GM21367 (cell line): ENCODE data around the gene RCOR1.
"Not testable (repeated sequence)": the region's sequence is repeated elsewhere in the genome, so short reads cannot be mapped to it uniquely, and the experiment has no call there.

Experiments used
- ATAC-seq: cut with Tn5 transposase; IDR thresholded peaks from one replicate; pipeline ENCODE4 v1.9.1; 2021; ENCODE audit not compliant: unreplicated experiment

Gene RCOR1

DNA sequence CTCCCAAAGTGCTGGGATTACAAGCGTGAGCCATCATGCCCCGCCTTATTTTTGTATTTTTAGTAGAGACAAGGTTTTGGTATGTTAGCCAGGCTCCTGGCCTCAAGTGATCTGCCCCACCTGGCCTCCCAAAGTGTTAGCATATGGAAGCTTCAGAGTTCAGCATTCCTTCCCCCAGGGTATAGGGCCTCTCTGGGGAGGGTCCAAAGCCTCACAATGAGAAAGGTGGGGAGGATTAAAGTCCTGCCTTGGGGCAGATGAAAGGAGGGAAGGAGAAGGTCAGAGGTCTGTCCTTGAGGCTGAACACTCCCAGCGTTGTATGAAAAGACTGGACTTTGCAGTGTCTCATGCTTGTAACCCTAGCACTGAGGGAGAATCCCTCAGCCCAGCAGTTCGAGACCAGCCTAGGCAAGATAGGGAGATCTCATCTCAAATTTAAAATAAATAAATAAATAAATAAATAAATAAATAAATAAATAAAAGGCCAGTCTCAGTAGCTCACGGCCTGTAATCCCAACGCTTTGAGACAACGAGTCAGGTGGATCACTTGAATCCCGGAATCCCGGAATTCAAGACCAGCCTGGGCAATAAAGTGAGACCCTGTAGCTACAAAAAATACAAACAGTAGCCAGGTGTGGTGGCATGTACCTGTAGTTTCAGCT lies 22.0 kb upstream of the RCOR1 start:
- ATAC-seq = no peak

DNA sequence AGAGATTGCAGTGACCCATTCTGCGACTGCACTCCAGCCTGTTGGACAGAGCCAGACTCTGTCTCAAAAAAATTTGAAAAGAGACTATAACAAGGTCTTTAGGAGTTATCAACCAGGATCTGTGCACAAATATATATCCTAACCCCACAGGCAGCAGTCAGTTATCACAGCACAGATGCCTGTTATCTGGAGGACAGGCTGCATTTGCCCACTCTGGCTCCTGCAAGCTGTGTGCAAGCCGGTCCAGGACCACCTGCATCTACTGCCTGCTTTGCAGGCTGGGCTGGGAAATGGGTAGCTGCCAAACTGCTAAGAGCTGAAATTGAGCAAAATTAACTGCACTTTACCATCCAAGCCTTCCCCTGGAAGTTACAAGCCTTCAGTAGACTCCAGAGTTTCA lies 21.4 kb upstream of the RCOR1 start:
- ATAC-seq = no peak

DNA sequence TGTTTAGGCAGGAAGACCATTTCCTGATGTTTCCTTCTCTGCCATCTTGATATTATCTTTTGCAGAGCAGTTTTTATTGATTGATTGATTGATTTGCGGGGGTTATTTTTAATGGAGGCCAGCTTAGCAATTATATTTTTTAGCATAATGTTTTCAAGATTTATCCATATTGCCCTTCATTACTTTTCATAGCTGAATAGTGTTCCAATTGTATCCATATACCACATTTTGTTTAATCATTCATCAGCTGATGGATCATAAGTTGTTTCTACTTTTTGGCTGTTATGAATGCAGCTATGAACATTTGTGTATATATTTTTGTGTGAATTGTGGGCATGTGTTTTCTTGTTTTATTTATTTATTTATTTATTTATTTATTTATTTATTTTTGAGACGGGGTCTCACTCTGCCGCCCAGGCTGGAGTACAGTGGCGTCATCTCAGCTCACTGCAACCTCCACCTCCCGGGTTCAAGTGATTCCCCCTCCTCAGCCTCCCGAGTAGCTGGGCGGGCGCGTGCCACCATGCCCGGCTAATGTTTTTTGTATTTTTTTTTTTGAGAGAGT lies 20.9 kb upstream of the RCOR1 start:
- no peak for ATAC-seq

DNA sequence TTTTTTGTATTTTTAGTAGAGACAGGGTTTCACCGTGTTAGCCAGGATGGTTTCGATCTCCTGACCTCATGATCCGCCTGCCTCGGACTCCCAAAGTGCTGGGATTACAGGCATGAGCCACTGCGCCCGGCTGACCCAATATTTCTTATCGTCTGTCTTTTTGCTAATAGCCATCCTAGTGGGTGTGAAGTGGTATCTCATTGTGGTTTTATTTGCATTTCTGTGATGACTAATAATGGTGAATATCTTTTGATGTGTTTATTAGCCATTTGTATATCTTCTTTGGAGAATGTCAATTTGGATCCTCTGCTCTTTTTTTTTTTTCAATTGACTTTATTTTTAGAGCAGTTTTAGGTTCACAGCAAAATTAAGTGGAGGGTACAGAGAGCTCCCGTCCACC lies 19.3 kb upstream of the RCOR1 start:
- ATAC-seq = not testable (repeated sequence)

DNA sequence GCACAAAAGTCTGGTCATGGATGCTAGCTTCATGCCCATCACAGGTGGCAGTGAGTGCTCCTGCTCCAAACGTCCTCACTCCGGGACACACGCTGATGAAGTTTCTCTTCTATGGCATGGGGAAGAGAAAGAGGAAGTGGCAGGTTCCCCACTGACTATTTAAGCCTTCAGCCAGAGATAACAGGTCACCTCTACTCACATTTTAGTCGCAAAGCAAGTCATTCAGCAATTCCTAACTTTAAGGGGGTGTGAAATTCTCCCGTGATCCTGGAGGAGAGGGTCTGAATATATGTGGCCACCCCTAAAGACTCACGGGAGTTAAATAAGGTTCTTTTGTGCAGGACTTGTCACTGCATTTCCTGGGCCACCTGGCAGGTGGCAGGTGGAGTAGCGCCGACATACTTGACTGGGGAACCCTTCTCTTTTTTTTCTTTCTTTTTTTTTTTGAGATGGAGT lies 18.8 kb upstream of the RCOR1 start:
- no peak for ATAC-seq

DNA sequence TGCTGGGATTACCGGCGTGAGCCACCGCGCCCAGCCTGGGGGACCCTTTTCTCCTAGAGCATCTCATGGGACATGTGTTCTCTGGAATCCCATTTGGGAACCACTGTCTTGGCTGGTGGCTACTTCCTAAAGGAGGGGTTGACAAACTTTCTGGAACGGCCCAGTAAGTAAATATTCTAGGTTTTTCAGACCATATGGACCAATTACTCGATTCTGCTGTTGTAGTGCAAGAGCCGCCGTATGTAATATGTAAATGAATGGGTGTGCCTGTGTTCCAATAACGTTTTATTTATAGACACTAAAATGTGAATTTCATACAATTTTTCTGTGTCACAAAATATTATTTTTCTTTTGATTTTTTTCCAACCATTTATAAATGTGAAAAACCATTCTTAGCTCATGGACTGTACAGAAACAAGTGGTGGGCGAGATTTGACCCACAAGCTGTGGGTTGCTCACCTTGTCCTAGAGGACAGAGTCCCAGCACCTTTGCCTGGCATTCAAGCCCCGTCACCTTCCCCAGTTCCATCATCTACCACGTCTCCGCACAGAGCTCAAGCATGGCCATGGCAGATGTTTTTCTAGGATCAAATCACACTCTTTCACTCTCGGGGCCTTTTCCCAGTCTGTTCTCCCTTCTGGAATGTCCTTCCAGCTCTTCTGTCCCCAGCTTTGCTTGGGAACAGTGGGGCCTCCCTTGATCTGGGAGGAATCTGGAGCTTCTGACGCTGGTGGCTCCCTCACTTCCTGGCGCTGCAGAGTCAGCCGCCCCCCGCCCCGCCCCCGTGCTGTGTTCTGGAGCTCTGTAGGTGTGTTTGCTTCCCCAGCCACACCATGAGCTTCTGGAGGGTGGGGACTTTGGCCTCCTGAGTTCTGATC lies 17.9 kb upstream of the RCOR1 start:
- no peak for ATAC-seq

DNA sequence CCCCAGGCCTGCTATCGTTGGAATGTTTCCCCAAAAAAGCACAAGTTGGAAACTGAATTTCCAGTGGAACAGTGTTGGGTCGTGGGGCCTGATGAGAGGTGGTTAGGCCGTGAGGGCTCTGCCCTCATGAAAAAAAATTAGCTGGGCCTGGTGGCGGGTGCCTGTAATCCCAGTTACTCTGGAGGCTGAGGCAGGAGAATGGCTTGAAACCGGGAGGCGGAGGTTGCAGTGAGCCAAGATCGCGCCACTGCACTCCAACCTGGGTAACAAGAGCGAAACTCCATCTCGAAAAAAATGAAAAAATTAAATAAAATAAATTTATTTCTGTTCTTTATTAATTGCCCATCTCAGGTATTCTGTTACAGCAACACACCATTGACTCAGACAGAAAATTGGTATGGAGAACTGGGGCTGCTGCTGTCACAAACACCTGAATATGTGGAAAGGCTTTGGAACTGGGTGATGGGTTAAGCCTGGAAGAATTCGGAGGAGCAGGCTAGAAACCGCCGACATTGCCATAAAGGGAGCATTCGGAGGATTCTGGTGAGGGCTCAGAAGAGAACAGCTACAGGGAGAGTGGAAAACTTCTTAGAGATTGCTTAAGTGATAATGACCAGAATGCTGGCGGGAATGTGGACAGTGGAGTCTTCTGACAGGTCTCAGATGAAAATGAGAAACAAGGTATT lies 17.1 kb upstream of the RCOR1 start:
- ATAC-seq = no peak

DNA sequence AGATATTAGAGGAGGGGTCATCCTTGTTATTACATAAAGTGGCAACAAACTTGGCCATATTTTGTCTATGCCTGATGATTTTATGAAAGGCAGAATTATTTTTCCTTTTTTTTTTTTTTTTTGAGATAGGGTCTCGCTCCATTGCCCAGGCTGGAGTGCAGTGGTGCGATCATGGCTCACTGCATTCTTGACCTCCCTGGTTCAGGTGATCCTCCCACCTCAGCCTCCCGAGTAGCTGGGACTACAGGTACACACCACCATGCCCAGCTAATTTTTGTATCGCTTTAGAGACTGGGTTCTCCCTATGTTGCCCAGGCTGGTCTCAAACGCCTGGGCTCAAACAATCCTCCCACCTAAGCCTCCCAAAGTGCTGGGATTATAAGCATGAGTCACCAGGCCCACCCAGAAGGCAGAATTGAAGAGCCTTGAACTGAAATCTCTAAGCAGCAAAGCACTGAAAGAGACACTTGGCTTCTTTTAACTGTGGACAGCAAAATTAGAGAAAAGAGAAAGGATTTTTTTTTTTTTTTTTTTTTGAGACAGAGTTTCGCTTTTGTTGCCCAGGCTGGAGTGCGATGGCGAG lies 16.5 kb upstream of the RCOR1 start:
- ATAC-seq = not testable (repeated sequence)

DNA sequence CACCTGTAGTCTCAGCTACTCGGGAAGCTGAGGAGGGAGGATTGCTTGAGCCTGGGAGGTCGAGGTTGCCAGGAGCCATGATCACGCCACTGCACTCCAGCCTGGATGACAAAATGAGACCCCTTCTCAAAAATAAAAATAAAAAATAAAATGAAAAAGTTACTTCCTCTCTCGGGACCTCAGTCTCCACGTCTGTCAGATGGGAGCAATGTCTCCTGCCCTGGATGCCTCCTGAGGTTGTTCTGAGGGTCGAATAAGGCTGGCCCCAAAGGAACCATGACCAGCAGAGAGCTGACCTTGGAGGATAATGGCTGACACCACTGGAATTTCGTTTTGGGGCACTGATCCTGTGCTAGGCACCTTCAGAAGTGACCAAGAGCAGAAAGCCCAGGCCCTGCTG lies 13.6 kb upstream of the RCOR1 start:
- no peak for ATAC-seq

DNA sequence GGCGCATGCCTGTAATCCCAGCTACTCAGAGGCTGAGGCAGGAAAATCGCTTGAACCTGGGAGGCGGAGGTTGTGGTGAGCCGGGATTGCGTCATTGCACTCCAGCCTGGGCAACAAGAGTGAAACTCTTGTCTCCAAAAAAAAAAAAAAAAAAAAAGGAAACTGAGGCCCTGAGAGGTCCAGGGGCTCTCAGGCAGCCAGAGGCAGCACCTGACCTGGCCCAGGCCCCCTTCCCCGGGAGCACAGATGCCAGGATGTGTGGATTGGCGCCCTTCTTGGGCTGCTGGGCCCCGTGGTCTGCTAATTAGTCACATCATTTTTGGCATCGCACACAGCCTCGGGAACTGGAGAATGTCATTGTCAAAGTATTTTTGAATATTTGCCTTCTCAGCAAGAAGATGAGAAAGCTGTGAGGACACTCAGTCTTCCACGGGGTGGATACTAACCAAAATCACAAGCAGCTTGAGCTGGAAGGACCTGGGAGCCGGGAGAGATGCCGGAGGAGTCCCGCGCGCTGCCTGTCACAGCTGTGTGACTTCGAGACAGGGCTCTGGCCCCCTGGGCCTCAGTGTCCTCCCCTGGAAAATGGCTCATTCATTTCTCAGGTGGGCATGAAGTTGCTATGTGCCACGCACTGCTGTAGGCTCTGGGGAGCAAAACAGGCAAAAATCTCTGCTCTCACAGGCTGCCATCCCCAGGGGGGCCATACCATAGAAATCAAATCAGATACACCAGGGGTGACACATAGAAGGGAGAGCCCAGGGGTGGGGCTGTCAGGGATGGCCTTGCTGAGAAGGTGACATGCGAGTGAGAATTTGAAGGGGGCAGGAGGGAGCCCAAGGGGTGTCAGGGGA lies 12.5 kb upstream of the RCOR1 start:
- no peak for ATAC-seq

DNA sequence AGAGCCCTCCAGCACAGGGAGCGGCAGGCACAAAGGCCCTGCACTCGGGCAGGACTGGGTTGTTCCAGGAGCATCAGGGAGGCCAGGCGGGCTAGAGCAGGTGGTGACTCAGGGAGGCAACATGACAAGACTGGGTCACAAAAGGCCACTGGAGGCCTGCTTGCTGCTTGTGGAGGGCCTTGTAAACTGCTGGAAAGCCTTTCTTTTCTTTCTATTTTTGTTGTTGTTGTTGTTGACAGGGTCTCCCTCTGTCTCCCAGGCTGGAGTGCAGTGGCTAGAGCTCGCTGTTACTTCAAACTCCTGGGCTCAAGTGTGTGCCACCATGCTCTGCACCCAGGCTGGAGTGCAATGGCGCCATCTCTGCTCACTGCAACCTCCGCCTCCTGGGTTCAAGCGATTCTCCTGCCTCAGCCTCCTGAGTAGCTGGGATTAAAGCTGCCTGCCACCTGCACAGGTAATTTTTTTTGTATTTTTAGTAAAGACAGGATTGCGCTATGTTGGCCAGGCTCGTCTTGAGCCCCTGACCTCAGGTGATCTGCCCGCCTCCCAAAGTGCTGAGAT lies 11.8 kb upstream of the RCOR1 start:
- no peak for ATAC-seq

DNA sequence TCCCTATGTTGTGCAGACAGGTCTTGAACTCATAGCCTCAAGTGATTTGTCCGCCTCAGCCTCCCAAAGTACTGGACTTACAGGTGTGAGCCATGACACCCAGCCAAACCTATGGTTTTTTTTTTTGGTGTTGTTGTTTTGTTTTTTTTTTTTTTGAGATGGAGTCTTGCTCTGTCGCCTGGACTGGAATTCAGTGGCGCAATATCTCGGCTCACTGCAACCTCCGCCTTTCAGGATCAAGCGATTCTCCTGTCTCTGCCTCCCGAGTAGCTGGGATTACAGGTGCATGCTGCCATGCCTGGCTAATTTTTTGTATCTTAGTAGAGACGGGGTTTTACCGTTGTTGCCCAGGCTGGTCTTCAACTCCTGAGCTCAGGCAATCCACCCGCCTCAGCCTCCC lies 11.3 kb upstream of the RCOR1 start:
- ATAC-seq = no peak

DNA sequence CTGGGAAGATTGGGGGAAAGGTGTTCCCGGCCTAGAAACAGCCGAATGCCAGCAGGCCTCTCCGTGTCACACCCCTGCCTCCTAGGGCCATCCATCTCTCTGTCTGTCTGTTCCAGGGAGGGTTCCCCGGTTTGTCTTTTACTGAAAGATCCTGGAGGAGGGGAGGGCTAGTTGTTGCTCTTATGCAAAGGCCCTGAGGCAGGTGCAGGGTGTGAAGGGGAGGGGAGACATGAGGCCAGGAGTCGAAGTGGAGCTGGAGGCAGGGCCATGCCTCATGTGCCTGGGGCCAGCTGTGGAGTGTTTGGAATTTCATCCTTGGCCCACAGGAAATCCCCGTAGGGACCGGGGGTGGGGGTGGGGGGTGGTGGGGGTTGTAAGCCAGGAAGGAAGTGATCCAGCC lies 8.7 kb upstream of the RCOR1 start:
- ATAC-seq = no peak

DNA sequence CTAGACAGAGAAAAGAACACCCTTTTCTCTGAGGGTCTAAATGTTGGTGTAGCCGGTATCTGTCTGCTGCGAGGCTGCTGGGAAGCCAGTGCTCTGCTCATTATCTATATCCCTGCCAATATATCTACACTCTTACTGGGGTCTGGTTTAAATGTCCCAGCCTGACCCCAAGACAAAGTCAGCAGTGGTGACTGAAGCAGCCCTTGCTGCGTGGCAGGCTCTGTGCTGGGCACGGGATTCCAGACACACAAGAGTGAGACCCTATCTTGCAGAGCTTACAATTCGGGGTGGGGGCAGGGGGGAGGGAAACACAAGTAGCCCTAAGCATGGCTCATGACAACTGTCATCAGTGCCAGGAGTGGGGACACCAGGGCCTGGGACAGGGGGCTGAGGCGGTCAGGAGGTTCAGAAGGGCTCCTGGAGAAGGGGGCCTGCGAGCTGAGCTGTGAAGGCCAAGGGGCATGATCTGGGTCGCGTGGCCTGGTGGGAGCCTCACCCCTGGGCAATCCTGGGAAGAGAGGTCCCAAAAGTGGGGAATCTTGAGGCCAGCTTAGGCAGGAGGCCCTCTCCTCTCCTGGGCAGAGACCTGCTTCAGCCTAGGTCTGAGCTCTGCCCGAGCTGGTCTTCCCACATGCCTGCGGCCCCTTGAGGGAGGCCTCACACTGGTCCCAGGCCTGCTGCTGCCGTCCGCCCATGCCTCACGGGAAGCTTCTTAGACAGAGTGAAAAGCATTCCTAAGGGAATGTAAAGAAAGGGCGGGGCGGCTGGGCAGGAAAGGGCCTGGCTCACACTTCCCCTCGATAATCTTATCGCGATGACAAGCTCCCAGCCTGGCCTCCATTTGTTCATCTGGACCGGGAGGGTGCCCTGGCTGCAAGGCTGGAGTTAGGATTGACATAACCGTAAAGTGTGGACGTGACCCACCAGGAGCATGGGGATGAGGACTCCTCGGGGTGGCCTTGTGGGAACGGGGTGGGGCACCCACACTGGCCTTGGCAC lies 7.3 kb upstream of the RCOR1 start:
- ATAC-seq = no peak

DNA sequence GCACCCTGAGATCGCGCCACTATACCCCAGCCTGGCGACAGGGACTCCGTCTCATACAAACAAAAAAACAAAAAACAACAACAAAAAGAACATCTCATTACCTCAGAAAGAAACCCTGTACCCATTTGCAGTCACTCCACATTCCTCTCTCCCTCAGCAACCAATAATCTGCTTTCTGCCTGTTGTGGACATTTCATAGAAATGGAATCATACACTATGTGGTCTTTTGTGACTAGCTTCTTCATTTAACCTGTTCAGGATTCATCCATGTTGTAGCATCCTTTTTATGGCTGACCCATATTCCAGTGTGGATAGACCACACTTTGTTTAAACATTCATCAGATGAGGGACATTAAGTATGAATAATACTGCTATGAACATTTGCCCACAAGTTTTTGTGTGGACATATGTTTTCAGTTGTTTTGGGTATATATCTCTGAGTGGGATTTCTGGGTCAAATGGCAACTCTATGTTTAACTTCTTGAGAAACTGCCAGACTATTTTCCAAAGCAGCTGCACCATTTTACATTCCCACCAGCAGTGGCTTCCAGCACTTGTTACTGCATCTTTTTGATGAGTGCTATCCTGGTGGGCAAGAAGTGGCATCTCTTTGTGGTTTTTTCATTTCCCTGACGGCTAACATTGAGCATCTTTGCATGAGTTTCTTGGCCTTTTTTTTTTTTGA lies 5.9 kb upstream of the RCOR1 start:
- ATAC-seq = no peak

DNA sequence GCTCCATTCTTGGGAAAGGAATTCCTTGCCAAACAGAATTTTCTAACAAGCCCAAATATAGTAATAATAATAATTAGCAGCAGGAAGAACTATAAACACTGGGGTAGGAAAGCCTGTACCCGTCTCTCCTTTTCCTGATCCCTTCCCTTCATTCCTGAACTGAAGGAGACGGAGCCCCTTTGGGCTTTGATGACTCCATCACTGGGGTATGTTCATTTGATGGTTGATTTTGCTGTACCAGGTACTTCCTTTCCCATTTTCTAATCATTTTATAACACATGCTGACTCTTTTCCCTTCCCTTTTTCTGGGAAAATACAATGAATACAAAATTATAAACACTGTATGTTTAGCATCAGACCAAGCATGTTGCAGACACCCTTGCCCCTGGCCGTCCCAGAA lies 3.6 kb upstream of the RCOR1 start:
- ATAC-seq = no peak

DNA sequence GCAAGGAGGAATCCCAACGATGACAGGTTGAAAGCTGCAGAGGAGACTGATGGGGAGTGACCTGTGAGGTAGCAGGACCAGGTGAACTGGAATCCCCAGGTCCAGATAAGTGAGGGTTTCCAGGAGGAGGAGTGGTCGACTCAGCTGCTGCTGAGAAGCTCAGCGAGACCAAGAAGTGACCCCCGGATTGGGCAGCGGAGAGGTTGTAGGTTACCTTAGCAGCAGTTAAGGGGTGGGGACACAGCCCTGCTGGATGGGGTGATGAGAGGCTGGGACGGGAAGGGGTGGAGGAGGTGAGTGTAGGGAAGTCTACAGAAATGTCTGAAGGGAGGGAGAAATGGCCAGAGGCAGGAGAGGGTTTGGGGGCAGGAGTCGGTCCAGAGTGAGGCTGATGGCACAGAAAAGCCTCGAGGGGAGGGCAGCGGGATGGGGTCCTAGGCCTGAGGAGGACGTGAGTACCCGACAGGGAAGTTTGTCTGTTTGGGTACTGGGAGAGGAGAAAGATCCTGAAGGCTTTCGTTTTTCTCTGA lies 2.6 kb upstream of the RCOR1 start:
- ATAC-seq = no peak

DNA sequence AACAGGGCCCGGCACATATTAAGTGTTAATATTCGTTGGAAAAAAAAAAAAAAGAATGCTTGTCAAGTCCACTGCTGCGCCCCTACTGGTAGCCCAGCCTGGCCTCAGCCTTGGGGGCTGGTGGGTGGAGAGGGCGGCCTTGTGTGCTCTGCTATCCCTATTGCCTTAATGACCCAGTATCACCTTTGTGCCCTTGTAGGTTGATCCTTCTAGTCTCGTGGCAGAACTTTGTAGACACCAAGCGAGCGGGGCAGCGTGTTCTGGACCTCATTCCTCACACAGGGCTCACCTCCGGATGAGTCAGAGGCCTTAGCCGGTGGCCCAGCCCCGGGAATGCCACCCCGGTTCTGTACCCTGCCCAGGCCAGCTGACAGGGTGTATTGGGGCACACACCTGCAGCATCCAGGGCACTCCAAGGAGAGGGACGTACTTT lies 1.8 kb upstream of the RCOR1 start:
- ATAC-seq = no peak
